GM18519 (cell line): ENCODE measurements around the gene ENDOV.

ENCODE experiments used
- ATAC-seq: cut with Tn5 transposase; IDR thresholded peaks from one replicate; pipeline ENCODE4 v1.9.1; 2021; ENCODE audit warnings: mild to moderate bottlenecking, moderate library complexity; ENCODE audit not compliant: unreplicated experiment, low FRiP score

ENDOV gene

GRCh38 chr17:80445726-80446110 lies 30.8 kb downstream of the ENDOV start:
- ATAC-seq = no peak

DNA sequence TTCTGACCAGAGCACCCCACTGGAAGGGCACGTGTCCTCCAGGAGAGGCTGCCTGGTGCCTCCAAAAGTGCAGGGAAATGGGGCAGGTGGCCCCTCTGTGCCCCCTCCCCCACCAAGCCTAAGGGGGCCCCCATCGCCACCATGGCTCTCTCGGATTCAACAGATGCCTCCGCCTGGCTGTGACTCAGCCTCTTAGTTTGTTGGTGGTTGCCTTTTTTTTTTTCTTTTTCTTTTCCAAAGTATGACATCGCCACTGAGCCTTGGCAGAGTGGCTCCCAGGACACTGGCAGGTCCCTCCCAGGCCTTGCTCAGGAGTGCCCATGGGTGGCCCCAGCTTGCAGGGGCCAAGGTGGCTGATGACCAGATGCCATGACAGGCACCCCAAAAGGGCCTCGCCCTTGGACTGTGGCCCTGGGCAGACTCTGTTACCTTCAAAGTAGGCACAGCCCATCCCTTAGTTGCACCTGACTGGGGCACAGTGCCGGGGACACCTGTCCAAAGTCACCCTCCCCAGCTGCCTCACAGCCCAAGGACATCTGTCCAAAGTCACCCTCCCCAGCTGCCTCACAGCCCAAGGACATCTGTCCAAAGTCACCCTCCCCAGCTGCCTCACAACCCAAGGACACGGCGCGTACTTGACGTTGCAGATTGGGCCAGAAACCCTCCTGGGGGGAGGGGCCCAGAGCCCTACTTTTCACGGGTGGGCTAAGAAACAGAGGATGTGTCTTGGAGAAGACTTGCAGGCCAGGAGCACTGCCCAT lies 31.9 kb downstream of the ENDOV start:
- ATAC-seq = no peak

DNA sequence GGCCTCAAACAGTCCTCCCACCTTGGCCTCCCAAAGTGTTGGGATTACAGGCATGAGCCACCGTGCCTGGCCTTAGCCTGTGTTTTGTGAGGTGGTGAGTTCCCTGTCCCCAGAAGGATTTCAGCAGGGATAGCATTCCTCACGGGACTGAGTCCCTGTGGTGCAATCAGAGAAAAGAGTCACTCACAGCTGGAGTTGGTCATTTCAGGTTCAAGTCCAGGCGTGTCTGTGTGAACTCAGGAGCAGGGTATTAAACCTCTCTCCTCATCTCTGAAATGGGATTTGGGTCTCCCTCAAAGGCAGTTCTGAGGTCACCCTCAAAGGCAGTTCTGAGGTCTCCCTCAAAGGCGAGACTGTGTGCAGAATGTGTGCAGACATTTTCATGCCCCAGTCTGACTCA lies 32.8 kb downstream of the ENDOV start:
- ATAC-seq = no peak

GRCh38 chr17:80449194-80449929 lies 34.4 kb downstream of the ENDOV start:
- ATAC-seq = no peak

GRCh38 chr17:80449930-80450576 lies 35.1 kb downstream of the ENDOV start:
- no peak for ATAC-seq

GRCh38 chr17:80451104-80451775 lies 36.3 kb downstream of the ENDOV start:
- ATAC-seq = no peak

GRCh38 chr17:80452173-80452915 lies 37.4 kb downstream of the ENDOV start:
- ATAC-seq = no peak

GRCh38 chr17:80453126-80453997 lies 38.4 kb downstream of the ENDOV start:
- no peak for ATAC-seq

GRCh38 chr17:80453998-80454556 lies 39.1 kb downstream of the ENDOV start:
- ATAC-seq = no peak

DNA sequence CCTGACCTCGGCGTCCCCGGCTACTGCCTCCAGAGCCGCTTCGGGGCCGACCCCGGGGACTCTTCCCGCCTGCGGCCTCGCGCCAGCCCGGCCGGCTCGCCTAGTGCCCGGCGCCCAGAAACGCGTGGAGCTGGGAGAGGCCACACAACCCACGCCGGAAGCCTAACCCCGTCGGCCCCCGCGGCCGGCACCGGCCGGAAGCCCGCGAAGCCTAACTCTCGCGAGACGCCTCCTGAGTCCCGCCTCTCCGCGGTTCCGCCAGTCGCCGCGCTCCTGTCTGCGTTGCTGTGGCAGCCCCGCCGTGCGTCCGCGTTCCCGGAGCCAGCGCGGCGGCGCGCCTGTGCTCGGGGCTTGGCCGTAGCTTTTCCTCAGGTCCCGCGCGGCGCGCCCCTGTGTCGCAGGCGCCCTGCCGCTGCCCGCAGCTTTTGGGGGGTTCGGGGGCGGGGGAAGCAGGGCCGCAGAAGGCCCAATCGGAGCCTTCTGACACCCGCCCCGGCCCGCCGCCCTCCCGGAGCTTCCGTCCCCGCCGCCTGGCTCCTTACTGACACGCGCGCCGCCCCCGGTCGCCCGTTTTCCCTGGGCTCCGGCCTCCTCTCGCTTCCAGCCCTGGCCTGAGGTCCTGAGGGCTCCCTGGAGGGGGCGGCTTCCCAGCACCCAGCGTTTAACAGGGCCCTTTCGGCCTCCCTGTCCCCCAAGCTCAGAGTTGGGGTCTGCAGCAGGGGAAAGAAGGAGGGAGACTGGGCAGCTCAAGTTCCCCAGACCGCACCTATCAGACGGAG lies 39.8 kb downstream of the ENDOV start:
- peak; percentile 66 for ATAC-seq

- ATAC-seq = no peak
Measured at GRCh38 chr17:80455336-80455710, 40.4 kb downstream of the ENDOV start.

DNA sequence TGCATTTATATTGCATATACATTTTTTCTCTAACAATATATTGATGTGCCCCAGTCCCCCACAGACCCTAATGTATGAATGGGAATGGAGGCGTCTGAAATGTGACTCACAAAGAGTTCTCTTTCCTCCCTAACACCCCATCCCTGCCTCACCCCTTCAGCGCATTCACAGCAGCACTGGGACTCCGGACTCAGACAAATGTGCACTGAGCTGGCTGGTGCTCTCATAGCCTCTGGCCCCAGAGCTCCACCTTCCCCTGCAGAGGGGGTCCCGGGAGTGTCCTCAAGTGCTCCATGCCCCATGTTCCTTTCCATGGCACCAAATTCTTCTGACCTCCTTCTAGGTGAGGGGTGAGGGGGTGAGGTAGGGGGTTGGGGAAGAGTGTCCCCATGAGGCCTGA lies 40.8 kb downstream of the ENDOV start:
- ATAC-seq = no peak

- no peak for ATAC-seq
Measured at GRCh38 chr17:80456465-80457235, 41.7 kb downstream of the ENDOV start.

DNA sequence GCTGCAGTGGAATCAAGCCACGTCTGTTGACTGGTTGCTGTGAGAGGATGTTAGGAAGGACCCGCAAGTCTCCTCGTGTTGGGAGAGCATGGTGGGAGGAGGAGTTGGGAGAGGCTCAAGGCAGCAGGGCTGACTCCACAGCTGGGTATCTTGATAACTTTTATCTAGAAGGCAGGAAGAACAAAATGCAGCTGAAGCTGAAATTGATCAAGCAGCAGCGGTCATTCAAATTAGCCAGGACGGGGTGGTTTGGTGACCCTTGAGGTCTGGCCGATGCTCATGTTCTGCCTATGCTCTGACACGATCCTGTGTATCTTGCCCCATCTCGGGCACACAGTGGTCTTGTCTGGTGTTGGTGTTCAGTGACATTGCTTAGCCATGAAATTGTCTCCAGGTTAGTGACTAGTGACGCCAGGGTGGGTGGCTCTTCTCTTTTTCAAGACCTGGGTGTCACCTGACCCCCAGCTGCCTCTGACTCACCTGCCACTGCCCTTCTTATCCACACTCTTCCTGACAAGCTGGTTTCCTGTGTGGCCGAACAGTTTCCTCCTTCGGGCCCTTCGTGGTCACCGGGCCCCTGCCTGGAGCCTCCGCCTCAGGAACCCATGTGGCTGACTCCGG lies 42.4 kb downstream of the ENDOV start:
- no peak for ATAC-seq

- no peak for ATAC-seq
Measured at GRCh38 chr17:80458016-80458415, 43.0 kb downstream of the ENDOV start.

DNA sequence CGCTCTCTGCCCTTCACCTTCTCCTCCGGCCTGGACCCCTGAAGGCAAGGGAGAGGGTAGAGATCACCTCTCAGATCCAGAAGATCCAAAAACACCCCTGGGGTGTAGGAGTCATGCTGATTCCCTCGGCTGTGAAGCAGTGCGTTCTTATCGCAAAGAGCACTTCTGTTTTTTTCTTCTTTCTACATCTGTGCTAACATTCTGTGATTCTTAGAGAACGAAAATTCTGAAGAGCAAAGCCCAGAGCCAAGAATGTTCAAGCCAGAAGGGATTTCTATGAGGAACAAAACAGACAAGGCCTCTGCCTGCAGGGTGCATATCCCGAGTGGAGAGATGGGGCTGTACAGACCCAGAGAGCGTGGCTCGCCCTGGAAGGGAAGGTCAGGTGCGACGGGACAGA lies 44.3 kb downstream of the ENDOV start:
- no peak for ATAC-seq

GRCh38 chr17:80460429-80460834 lies 45.5 kb downstream of the ENDOV start:
- ATAC-seq = no peak
